Jurkat, Clone E6-1 (cell line): ENCODE measurements around the gene INTS15.
A peak's percentile ranks its signal among the peaks of the same experiment; 100 is the strongest.

Experiments
- DNase-seq: peaks from one replicate; pipeline ENCODE4 v3.0.0-alpha.2; 2011; ENCODE audit warnings: low read depth, low spot score
- H3K4me3 ChIP-seq: 2 replicates; pipeline ENCODE4 v1.5.1; 2011; ENCODE audit warnings: mild to moderate bottlenecking, low read length, control low read depth, moderate library complexity

INTS15 gene

GRCh38 chr7:6637544-6638229, 47.9 kb downstream of the INTS15 start:
- peak; percentile 45 for DNase-seq
- H3K4me3 ChIP-seq = peak overlapping the region; percentile 76

- no peak overlapping the region for H3K4me3 ChIP-seq
- DNase-seq = no peak
Observed at GRCh38 chr7:6639032-6639431, 49.2 kb downstream of the INTS15 start.

- H3K4me3 ChIP-seq = no peak overlapping the region
- DNase-seq = no peak
Observed at GRCh38 chr7:6639627-6640026, 49.8 kb downstream of the INTS15 start.

DNA sequence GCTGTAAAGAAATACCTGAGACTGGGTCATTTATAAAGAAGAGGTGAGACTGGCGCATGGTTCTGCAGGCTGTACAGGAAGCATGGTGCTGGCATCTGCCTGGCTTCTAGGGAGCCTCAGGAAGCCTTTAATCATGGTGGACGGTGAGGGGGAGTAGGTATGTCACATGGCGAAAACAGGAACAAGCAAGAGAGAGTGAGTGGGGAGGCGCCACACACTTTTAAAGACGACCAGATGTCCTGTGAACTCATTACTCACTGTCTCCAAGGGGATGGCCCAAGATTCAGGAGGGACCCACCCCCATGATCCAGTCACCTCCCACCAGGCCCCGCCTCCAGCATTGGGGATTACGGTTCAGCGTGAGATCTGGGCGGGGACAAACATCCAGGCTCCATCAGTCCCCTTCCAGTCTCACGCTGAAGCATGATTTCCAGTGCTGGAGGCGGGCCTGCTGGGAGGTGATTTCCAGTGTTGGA, 50.5 kb downstream of the INTS15 start:
- no peak for DNase-seq
- H3K4me3 ChIP-seq = no peak overlapping the region

GRCh38 chr7:6641305-6642035, 51.6 kb downstream of the INTS15 start:
- no peak overlapping the region for H3K4me3 ChIP-seq
- DNase-seq = no peak

GRCh38 chr7:6642239-6642839, 52.5 kb downstream of the INTS15 start:
- DNase-seq = no peak
- no peak overlapping the region for H3K4me3 ChIP-seq

- DNase-seq = no peak
- no peak overlapping the region for H3K4me3 ChIP-seq
Observed at GRCh38 chr7:6642861-6643640, 53.2 kb downstream of the INTS15 start.

GRCh38 chr7:6643915-6644625, 54.2 kb downstream of the INTS15 start:
- no peak overlapping the region for H3K4me3 ChIP-seq
- DNase-seq = no peak

- H3K4me3 ChIP-seq = no peak overlapping the region
- no peak for DNase-seq
Observed at GRCh38 chr7:6644728-6645127, 54.9 kb downstream of the INTS15 start.

GRCh38 chr7:6646465-6646864, 56.6 kb downstream of the INTS15 start:
- DNase-seq = no peak

DNA sequence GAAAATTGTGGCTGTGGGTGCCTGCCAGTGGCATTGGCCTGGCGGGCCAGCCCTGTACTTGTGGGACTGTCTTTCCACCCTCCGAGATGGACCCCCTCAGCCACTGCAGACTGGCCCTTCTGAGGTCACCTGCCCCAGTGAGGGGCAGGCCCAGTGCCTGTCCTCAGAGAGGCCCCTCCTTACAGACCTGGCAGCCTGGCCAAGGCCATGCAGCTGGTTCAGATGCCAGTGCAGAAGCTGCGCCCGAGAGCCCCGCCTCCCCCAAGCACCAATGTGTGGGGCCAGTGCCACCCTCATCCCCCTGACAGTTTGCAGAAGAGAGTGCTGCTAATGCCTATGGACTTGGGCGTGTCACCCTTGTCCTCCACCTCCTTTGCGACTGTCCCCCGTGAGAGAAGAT, 57.3 kb downstream of the INTS15 start:
- H3K4me3 ChIP-seq = no peak overlapping the region
- DNase-seq = no peak

More at GRCh38 chr7:6646465-6646864, 56.6 kb downstream of the INTS15 start:
- no peak overlapping the region for H3K4me3 ChIP-seq

- no peak for DNase-seq
- no peak overlapping the region for H3K4me3 ChIP-seq
Observed at GRCh38 chr7:6647541-6647940, 57.7 kb downstream of the INTS15 start.

- H3K4me3 ChIP-seq = no peak overlapping the region
- no peak for DNase-seq
Observed at GRCh38 chr7:6648066-6648814, 58.4 kb downstream of the INTS15 start.

DNA sequence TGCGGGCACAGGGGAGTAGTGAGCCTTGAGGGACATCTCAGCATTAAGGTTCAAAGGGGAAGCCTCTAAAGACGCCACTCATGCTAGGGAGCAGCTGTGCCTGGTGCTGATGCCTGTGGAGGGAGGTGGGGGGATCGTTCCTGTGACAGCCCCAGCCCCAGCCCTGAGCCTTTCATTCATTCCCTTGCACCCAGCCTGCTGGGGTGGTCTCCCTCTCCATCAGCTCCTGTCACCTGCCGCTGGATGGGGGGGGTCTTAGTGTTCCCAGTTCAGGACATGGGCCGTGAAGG, 58.9 kb downstream of the INTS15 start:
- no peak overlapping the region for H3K4me3 ChIP-seq
- no peak for DNase-seq

DNA sequence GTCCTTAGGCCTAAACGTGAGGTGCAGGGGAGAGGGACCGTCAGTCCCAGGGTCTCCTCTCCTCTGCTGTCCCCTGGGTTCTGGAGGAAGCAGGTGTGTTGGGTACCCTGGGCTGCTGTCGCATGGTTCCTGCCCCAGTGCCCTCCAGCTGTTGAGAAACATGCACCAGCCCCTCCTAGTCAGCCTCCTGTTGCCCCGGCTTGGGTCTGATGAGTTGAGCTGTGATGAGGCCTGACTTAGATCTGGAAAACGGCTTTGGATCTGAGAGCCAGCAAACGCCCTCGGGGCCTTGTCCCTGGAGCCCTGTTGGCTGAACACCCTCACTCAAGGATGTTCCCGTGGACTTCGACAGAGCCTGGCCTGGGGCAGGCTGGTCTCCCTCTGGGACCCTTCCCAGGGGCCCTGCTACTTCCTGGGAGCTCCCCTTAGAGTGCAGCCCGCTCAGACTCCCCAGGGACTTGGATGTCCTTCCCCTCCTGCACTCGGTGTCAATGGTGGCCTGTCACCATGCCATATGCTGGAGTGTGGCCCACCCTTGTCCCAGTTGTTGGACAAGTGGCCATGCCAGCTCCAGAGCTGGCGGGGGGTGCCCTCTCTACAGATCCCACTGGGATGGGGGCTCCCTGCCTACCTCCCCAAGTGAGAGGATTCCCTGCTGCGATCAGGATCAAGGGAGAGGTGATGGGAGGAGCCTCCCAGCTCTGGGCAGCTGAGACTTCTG, 59.6 kb downstream of the INTS15 start:
- H3K4me3 ChIP-seq = no peak overlapping the region
- DNase-seq = no peak

- DNase-seq = no peak
- no peak overlapping the region for H3K4me3 ChIP-seq
Observed at GRCh38 chr7:6650086-6650485, 60.3 kb downstream of the INTS15 start.

DNA sequence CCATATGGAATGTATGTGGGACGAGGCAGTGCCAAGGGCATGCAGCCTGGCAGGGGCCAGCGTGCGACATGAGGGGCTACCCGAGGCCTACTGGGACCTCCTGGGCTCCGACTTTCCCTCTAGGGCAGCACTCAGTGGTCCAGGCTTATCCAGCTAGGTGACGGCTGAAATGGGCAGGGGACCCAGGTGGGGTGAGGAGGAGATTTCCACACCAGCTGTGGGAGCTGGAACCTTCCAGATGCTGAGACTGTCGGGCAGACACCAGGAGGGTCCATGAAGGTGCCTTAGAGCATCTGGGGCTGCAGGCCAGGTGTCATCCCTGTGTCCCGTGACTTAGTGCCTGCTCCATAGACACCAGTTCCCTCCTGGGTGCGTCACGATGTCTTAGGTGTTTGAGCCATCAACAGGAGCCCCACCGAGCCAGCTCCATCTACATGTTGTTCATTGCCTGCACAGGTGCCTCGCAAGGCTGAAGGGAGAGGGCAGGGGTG, 60.7 kb downstream of the INTS15 start:
- no peak overlapping the region for H3K4me3 ChIP-seq
- DNase-seq = no peak
